NCI-H2107 treated with DMSO at 0.1 percent for 48 hours (cell line): ENCODE results near the gene TBX18.

Experiments
- DNase-seq: peaks from one replicate; lab custom pipeline; 2025; ENCODE audit not compliant: unreplicated experiment; lab: John Stamatoyannopoulos, UW

TBX18 gene

GRCh38 chr6:84773133-84773430 lies 8.7 kb upstream of the TBX18 start:
- DNase-seq, result no peak

- DNase-seq, result no peak
Measured at GRCh38 chr6:84772428-84773132, 8.2 kb upstream of the TBX18 start.

GRCh38 chr6:84771756-84772356 lies 7.5 kb upstream of the TBX18 start:
- no peak for DNase-seq

DNA sequence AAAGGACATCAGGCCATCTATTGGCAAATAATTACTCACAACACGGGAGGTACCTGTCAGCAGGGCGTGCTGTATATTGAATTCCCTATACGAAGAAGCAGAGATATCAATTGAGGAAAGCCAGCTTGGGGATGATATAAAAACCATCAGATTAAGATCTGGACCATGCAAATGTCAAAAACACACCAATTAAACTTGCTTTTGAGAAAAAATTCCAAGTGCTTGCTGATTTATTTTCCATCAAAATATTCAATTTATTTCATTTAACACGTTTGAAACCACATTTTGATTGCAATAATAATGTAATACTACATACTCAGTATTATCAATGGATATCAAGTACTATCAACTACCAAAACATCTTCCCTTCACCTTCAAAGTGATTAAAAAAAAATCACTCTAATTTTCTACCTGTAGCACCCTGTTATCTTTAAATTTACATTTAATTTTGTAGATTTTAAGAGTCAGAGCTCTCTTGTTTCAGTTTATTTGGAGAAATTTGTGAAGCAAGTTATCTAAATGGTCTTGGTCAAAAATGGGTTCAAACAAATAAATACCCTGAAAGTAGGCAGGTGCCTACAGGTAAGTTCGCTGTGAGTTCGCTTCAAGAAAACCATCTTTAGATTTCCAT lies 6.8 kb upstream of the TBX18 start:
- DNase-seq, result no peak

DNA sequence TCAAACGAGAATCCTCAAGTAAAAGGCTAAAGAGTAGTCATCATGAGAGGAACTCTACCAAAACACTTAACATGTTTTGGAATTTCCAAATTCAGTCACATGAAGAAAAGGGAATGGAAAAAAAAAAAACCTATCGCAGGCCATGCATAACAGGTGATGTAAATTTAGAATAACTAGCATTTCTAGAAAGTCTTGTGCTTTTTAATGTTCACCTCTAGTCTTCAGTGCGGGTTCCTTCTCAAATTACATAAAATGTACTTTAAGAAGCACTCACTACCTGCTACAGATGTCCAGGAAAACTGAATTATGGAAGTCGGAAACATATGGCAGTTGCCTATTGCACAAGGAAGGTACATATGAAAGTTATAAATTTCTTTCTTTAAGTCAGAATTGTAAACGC lies 6.1 kb upstream of the TBX18 start:
- DNase-seq, result no peak

DNA sequence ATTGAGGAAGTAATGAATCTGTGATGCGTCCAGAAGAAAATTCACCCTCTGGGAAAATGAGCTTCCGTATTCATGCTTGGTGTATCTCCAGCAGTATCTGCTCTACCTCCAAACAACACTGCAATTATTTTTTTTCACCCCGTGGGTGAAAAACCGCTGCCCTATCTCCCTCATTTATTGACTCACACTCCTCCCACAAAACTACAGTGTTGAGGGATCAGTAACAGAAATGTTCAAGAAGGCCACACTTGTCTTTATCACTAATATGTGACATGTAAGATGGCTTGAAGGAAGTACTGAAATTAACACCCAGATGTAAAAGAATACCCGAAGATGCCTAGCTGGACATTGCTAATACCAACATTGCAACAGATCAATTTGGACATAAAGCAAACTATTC lies 4.9 kb upstream of the TBX18 start:
- DNase-seq, result no peak

GRCh38 chr6:84768442-84769174 lies 4.2 kb upstream of the TBX18 start:
- no peak for DNase-seq

- DNase-seq, result no peak
Measured at GRCh38 chr6:84767526-84768201, 3.3 kb upstream of the TBX18 start.

GRCh38 chr6:84766799-84767525 lies 2.6 kb upstream of the TBX18 start:
- DNase-seq, result no peak

GRCh38 chr6:84766118-84766798 lies 1.9 kb upstream of the TBX18 start:
- no peak for DNase-seq

DNA sequence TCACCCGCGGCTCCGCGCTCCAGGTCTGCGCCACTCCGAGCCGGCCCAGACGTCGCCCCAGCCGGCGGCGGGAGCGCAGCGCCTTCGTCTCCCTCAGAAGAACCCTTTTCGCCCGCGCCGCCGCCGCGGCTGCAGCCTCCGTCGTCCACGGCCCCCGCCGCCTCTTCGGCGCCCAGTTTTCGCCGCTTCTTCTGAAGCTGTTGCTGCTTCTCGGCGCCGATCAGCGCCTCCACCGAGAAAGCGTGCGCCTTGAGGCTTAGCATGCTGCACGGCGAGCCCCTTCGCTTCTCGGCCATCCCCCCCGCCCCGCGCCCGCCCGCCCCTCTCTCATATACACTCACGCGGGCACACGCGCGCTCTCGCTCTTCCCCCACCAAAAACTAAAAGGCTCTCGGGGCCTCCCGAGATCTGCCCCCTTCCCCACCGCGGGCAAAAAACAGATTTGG lies 489 bp downstream of the TBX18 start:
- DNase-seq, result no peak

- DNase-seq, result no peak
Measured at GRCh38 chr6:84763003-84763885, 1.2 kb downstream of the TBX18 start.

DNA sequence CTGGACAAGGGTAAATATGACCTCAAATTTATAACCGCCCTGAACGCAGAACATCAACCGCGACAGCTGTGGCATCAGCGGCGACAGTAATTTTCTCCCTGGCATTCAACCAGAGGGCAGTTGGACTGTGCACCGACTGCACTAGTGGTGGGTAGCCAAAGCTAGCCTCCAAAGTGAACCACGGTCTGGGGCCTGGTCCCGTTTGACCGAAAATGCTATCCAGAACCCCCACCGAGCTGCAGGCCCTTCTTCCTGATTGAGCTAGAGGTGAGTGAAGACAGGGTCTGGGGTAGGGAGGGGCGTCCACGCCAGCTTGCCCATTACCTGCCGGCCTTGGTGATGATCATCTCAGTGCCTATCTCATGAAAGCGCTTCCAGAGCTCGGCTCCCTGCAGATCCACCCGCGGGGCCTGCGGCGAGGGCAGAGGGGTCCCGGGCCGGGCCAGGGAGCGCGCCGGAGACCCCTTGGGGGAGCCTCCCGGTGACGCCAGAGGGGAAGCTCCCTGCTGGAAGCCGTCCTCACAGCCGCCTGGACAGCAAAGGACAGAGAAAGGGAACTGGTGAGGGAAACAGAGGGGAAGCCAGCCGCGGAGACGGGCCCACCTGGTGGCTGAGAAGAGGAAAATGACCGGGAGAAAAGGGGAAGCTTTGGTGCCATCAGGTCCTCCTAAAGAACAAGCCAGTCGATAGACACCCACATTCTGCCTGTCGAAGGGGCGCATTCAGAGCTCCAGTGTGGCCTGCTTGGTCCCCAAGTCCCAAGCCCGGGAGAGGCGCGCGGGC lies 2.0 kb downstream of the TBX18 start:
- no peak for DNase-seq

DNA sequence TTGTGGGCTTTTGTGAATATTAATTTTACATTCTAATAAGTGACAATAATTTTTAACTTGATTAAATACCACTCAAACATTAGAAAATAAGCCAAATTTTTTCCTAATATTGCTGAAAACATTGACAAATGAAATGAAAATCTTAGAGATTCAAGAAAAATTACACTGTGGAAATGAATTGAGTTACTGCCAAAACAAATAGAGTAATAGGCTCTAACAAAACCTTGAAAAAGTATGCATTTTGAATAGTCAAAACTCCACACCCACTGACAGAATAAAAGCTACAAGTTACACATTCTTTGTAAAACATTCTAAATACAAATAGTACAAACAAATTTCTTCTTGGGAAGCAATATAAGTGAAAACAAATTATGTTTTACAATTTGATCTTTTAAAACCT lies 5.9 kb downstream of the TBX18 start:
- DNase-seq, result no peak

DNA sequence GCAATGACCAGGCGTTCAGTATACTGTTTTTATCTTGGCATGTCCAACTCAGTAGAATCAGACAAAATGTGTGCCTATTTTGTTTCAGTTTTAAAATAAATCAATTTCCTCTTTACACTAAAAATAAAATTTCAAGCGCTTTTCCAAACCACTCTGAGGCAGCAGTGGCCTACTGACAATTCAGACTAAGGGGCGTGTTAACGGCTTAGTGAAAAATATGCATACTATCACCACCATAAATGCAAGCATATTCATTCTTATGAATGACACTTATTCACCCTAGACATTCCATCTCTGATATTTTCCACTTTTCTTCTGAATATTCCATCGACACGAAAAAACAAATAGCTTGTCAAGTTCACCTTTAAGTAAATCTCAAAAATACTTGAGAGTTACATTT lies 7.5 kb downstream of the TBX18 start:
- DNase-seq, result no peak

DNA sequence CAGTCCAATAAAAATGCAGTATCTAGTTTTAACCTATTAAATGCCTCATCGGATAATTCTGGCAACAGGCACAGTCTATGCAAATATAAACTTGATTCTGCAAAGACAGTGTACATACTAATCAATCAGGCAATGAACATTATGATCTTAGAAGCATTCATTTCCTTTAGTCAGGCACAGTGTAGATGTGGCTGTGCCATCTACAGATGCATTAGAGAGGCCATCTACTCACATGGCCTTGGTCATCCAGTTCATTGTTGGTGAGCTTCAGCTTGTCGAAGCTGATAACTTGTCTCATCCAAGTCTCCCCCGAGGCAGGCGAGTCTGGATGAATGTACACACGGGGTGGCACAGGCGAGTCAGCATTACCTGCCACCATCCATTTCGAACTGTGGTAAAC lies 7.9 kb downstream of the TBX18 start:
- DNase-seq, result no peak

DNA sequence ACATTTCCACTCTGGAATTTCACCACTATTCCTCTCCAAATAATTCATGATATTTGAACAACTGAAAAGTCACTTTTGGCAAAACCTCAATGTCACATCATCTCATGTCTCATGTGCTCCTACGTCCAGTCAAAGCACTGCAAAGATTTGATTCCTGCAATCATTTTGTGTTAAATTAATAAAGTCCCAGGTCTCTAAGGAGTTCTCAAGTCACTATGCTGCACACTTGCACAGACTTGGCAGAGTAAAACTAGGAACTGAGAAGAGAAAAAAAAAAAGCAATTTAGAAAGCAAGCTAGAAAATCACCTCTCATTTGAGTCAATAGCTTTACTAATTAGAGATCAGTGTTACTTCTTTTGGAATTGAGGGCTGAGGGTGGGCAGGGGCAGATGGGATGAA lies 11.2 kb downstream of the TBX18 start:
- no peak for DNase-seq

GRCh38 chr6:84752118-84752850 lies 12.1 kb downstream of the TBX18 start:
- no peak for DNase-seq
